IMR-90 (cell line): ENCODE data around the gene PIGW. TPM values are rescaled to one million over a fixed set of nuclear protein-coding genes. Genes with fewer than 3 reads are reported as not detected.

Source experiments
- ATAC-seq: fragments of 200-7000 bp; cut with Tn5 transposase; 2 replicates; pipeline ENCODE4 v1.9.1; 2020; ENCODE audit warnings: low read depth, mild to moderate bottlenecking, moderate library complexity
- BruUV-seq: library from RNA; stranded (reverse); fragments of 400-500 nt; replicated peaks from 2 replicates; lab custom pipeline; 2021; lab: Mats Ljungman, UMichigan
- CTCF ChIA-PET: fragments of 300-600 bp; formaldehyde crosslinking; extraction: SDS; loops from one replicate; lab custom pipeline; 2021; ENCODE audit warnings: antibody characterized with exemption; lab: Yijun Ruan, JAX
- POLR2A ChIA-PET: fragments of 300-600 bp; sonication (Branson Sonifier 250); formaldehyde crosslinking; loops from one replicate; lab custom pipeline; 2022; ENCODE audit warnings: antibody characterized with exemption; ENCODE audit not compliant: unreplicated experiment; lab: Charles Lee
- DNase-seq: peaks from one replicate; pipeline ENCODE4 v3.0.0; 2013
- H2AFZ ChIP-seq: replicated peaks from 2 replicates; pipeline ENCODE3; 2013; ENCODE audit warnings: low read length, mild to moderate bottlenecking; ENCODE audit not compliant: poor library complexity
- H2AK5ac ChIP-seq: 2 replicates; pipeline ENCODE4 v1.6.1; 2013; ENCODE audit warnings: low read depth, low read length, inconsistent platforms
- H2AK9ac ChIP-seq: replicated peaks from 2 replicates; pipeline ENCODE3; 2013; ENCODE audit warnings: mild to moderate bottlenecking, low read depth, low read length, moderate library complexity; ENCODE audit not compliant: poor library complexity
- H2BK120ac ChIP-seq: 2 replicates; pipeline ENCODE4 v1.6.1; 2013; ENCODE audit warnings: low read depth, low read length, inconsistent platforms
- H2BK15ac ChIP-seq: 3 replicates; pipeline ENCODE4 v1.6.1; 2013; ENCODE audit warnings: low read depth, low read length, inconsistent platforms
- H2BK20ac ChIP-seq: 2 replicates; pipeline ENCODE4 v1.6.1; 2013; ENCODE audit warnings: low read depth, mild to moderate bottlenecking, inconsistent platforms, low read length, moderate library complexity
- H2BK5ac ChIP-seq: 2 replicates; pipeline ENCODE4 v1.6.1; 2013; ENCODE audit warnings: mild to moderate bottlenecking, low read depth, low read length, inconsistent platforms; ENCODE audit not compliant: poor library complexity, severe bottlenecking
- H3K14ac ChIP-seq: replicated peaks from 2 replicates; pipeline ENCODE4 v1.6.1; 2013; ENCODE audit warnings: low read depth, low read length, inconsistent platforms
- H3K18ac ChIP-seq: 2 replicates; pipeline ENCODE4 v1.6.1; 2013; ENCODE audit warnings: low read depth, low read length, control low read depth
- H3K23ac ChIP-seq: 2 replicates; pipeline ENCODE4 v1.6.1; 2013; ENCODE audit warnings: low read depth, low read length, inconsistent platforms
- H3K27ac ChIP-seq: 2 replicates; pipeline ENCODE4 v1.5.1; 2013; ENCODE audit warnings: mild to moderate bottlenecking, control low read depth, low read length; ENCODE audit not compliant: insufficient read depth
- H3K27me3 ChIP-seq: 2 replicates; pipeline ENCODE4 v1.6.1; 2013; ENCODE audit warnings: low read length; ENCODE audit not compliant: control insufficient read depth, insufficient read depth
- H3K36me3 ChIP-seq: 2 replicates; pipeline ENCODE4 v1.6.1; 2013; ENCODE audit warnings: low read length, mixed read lengths; ENCODE audit not compliant: control insufficient read depth, insufficient read depth
- H3K4ac ChIP-seq: 2 replicates; pipeline ENCODE4 v1.6.1; 2013; ENCODE audit warnings: low read depth, low read length, inconsistent platforms
- H3K4me1 ChIP-seq: 2 replicates; pipeline ENCODE4 v1.6.1; 2013; ENCODE audit warnings: low read length, mixed read lengths; ENCODE audit not compliant: control insufficient read depth, insufficient read depth
- H3K4me2 ChIP-seq: 2 replicates; pipeline ENCODE4 v1.6.1; 2013; ENCODE audit warnings: low read depth, mild to moderate bottlenecking, control low read depth, low read length, moderate library complexity
- H3K4me3 ChIP-seq: 2 replicates; pipeline ENCODE4 v1.5.1; 2013; ENCODE audit warnings: low read depth, mild to moderate bottlenecking, control low read depth, low read length, moderate library complexity; ENCODE audit not compliant: insufficient read depth
- H3K56ac ChIP-seq: 2 replicates; pipeline ENCODE4 v1.6.1; 2013; ENCODE audit warnings: low read length, inconsistent platforms; ENCODE audit not compliant: insufficient read depth; ENCODE audit errors: extremely low read depth
- H3K79me1 ChIP-seq, 2 experiments: 2 replicates each; pipeline ENCODE4 v1.6.1; 2013; ENCODE audit warnings: low read length in 2 of 2, inconsistent platforms in 1 of 2, low read depth in 1 of 2
- H3K9ac ChIP-seq: 2 replicates; pipeline ENCODE4 v1.6.1; 2013; ENCODE audit warnings: low read depth, low read length, control low read depth
- H3K9me1 ChIP-seq: 2 replicates; pipeline ENCODE4 v1.6.1; 2013; ENCODE audit warnings: low read length, inconsistent platforms; ENCODE audit not compliant: insufficient read depth
- H3K9me3 ChIP-seq: 2 replicates; pipeline ENCODE4 v1.6.1; 2013; ENCODE audit warnings: low read length; ENCODE audit not compliant: control insufficient read depth, insufficient read depth
- H4K20me1 ChIP-seq: 2 replicates; pipeline ENCODE4 v1.6.1; 2013; ENCODE audit warnings: low read length, inconsistent platforms; ENCODE audit not compliant: insufficient read depth
- H4K5ac ChIP-seq: 2 replicates; pipeline ENCODE4 v1.6.1; 2013; ENCODE audit warnings: mild to moderate bottlenecking, low read depth, low read length, control low read depth
- H4K8ac ChIP-seq, 2 experiments: 2 replicates each; pipeline ENCODE4 v1.6.1; 2013; ENCODE audit warnings: low read depth in 2 of 2, low read length in 2 of 2, control low read depth in 1 of 2, inconsistent platforms in 1 of 2
- H4K91ac ChIP-seq: 2 replicates; pipeline ENCODE4 v1.6.1; 2013; ENCODE audit warnings: low read depth, low read length, inconsistent platforms; ENCODE audit not compliant: insufficient read depth
- BHLHE40 ChIP-seq: fragments of 150-350 bp; IDR thresholded peaks from 2 replicates; pipeline ENCODE4 v1.6.1; 2016; ENCODE audit warnings: mild to moderate bottlenecking, low read depth, low read length
- CEBPB ChIP-seq: IDR thresholded peaks from 2 replicates; pipeline ENCODE4 v1.6.1; 2012; ENCODE audit warnings: low read depth, low read length, improper control_type of control experiment
- CHD1 ChIP-seq: IDR thresholded peaks from 2 replicates; pipeline ENCODE4 v1.6.1; 2012; ENCODE audit warnings: low read depth, low read length, improper control_type of control experiment
- CTCF ChIP-seq: conservative IDR thresholded peaks from 2 replicates; pipeline ENCODE4 v1.5.1; 2012; ENCODE audit warnings: mild to moderate bottlenecking, low read depth, low read length, improper control_type of control experiment
- ELK1 ChIP-seq: fragments of 150-350 bp; IDR thresholded peaks from 2 replicates; pipeline ENCODE4 v1.6.1; 2016; ENCODE audit warnings: low read depth, mild to moderate bottlenecking, low read length, moderate library complexity, borderline replicate concordance
- FOS ChIP-seq: fragments of 150-350 bp; IDR thresholded peaks from 2 replicates; pipeline ENCODE4 v1.6.1; 2016; ENCODE audit warnings: low read depth, low read length
- MAFK ChIP-seq: IDR thresholded peaks from 2 replicates; pipeline ENCODE4 v1.6.1; 2012; ENCODE audit warnings: low read depth, low read length, improper control_type of control experiment
- MAZ ChIP-seq: IDR thresholded peaks from 2 replicates; pipeline ENCODE4 v1.6.1; 2012; ENCODE audit warnings: low read depth, mild to moderate bottlenecking, low read length, improper control_type of control experiment, moderate library complexity, borderline replicate concordance
- MXI1 ChIP-seq: IDR thresholded peaks from 2 replicates; pipeline ENCODE4 v1.6.1; 2012; ENCODE audit warnings: low read depth, mild to moderate bottlenecking, low read length, moderate library complexity, borderline replicate concordance
- NFE2L2 ChIP-seq: fragments of 150-350 bp; IDR thresholded peaks from 2 replicates; pipeline ENCODE4 v1.6.1; 2016; ENCODE audit warnings: low read depth, mild to moderate bottlenecking, low read length
- POLR2A ChIP-seq: IDR thresholded peaks from 2 replicates; pipeline ENCODE4 v1.6.1; 2012; ENCODE audit warnings: mild to moderate bottlenecking, low read depth, low read length
- RAD21 ChIP-seq: IDR thresholded peaks from 2 replicates; pipeline ENCODE4 v1.6.1; 2012; ENCODE audit warnings: low read length, improper control_type of control experiment
- RCOR1 ChIP-seq: IDR thresholded peaks from 2 replicates; pipeline ENCODE4 v1.6.1; 2012; ENCODE audit warnings: mild to moderate bottlenecking, low read length, improper control_type of control experiment; ENCODE audit not compliant: insufficient replicate concordance
- RFX5 ChIP-seq: IDR thresholded peaks from 2 replicates; pipeline ENCODE4 v1.8.0; 2012; ENCODE audit warnings: low read depth, mild to moderate bottlenecking, low read length, moderate library complexity
- SMC3 ChIP-seq: fragments of 150-350 bp; IDR thresholded peaks from 2 replicates; pipeline ENCODE4 v1.6.1; 2016; ENCODE audit warnings: low read depth, mild to moderate bottlenecking, antibody characterized with exemption, low read length, moderate library complexity
- USF2 ChIP-seq: fragments of 150-350 bp; IDR thresholded peaks from 2 replicates; pipeline ENCODE4 v1.6.1; 2017; ENCODE audit warnings: mild to moderate bottlenecking, antibody characterized with exemption, low read length, low read depth
- WGBS, 2 experiments: methylation state at CpG; one replicate each; pipeline versions ENCODE4 v1.1.5 to v1.1.7; 2013; ENCODE audit warnings: missing lambda C conversion rate in 2 of 2; ENCODE audit not compliant: insufficient read length in 1 of 2; ENCODE audit errors: extremely low coverage in 2 of 2; 5-methylcytosine and 5-hydroxymethylcytosine counted together
- dilution Hi-C: fragments of 300-500 bp; cut with HindIII; formaldehyde crosslinking; loops from one replicate; pipeline ENCODE4 v1.14.3; 2018; ENCODE audit warnings: low sequenced_read_pairs; ENCODE audit not compliant: unreplicated experiment
- in situ Hi-C: fragments of 300-500 bp; cut with MboI; formaldehyde crosslinking; loops from 3 replicates; pipeline ENCODE4 v1.14.3; 2019; ENCODE audit warnings: low sequenced_read_pairs, inconsistent platforms, mixed read lengths
- intact Hi-C: fragments of 100-400 bp; cut with micrococcal nuclease; formaldehyde crosslinking; loops from 2 replicates; pipeline ENCODE4 v1.10.0; 2022
- polyA plus RNA-seq, 3 experiments: library from polyadenylated mRNA; depleted of rRNA; stranded (reverse); fragments of >200 nt; gene quantifications; 2 replicates each; pipeline ENCODE4 v1.2.3, GENCODE V29; 2012; ENCODE audit warnings: low replicate concordance in 1 of 3
- total RNA-seq: library from RNA; depleted of rRNA; stranded (reverse); fragments of >200 nt; gene quantifications from 2 replicates; pipeline ENCODE4 v1.2.3, GENCODE V29; 2012

The PIGW gene
- total and polyA plus RNA-seq, 2 of the 4 experiments (the other 2 are of a cell fraction) = 4.5 to 5.5 TPM

GRCh38 chr17:36500745-36501225 lies 34.0 kb upstream of the PIGW start:
- Histone ChIP-seq H3K4me1 (no peaks in the 10 kb centered on the region), H3K9me1 (no peaks in the 10 kb centered on the region), H3K23ac (no peak overlapping the region), H2BK15ac (no peak overlapping the region), H3K56ac (no peak overlapping the region), H3K9ac (no peak overlapping the region), H2BK120ac (no peak overlapping the region), H3K36me3 (peaks cover 56% of the 10 kb centered on the region), H2BK5ac (no peak overlapping the region), H3K4me3 (no peak overlapping the region), H4K5ac (no peak overlapping the region), H3K79me1 (no peaks in the 10 kb centered on the region), H3K14ac (no peak overlapping the region), H4K91ac (no peak overlapping the region), H2BK20ac (no peak overlapping the region), H3K4ac (no peak overlapping the region), H2AK5ac (no peak overlapping the region), H2AFZ (no peak overlapping the region), H4K20me1 (no peaks in the 10 kb centered on the region), H4K8ac (no peak overlapping the region), H3K27me3 (no peaks in the 10 kb centered on the region), H3K18ac (no peak overlapping the region), H3K9me3 (no peaks in the 10 kb centered on the region), H3K27ac (no peak overlapping the region), H2AK9ac (no peak overlapping the region), H3K4me2 (no peak overlapping the region)
- ATAC-seq (no peak; the same call in 1 of the 2 replicates), DNase-seq (no peak)
- ChIA-PET POLR2A (no interaction called here), CTCF (interaction anchor here (0.6 kb wide), 1 partner anchor 1127 kb away, joined by 5 read pairs; no protein-coding TSS in a partner anchor)
- no CpG with 5 or more reads among the region's 15 CpGs for WGBS, 2 experiments
- in situ Hi-C loops = no loop called here
- dilution Hi-C loops = no loop called here
- no TSS peak for BruUV-seq
- TF ChIP-seq SMC3 (no peak), CEBPB (no peak), RAD21 (no peak), FOS (no peak), POLR2A (no peak), CHD1 (no peak), ELK1 (no peak), CTCF (no peak), NFE2L2 (no peak), MAZ (no peak), USF2 (no peak), BHLHE40 (no peak), RFX5 (no peak), MXI1 (no peak), MAFK (no peak), RCOR1 (no peak)
- intact Hi-C loops = no loop called here
